Neuronal stem cell (in vitro differentiated cells): ENCODE results near the gene HOXA13. TPM values are rescaled to one million over a fixed set of nuclear protein-coding genes. Genes with fewer than 3 reads are reported as not detected.

Source experiments
- small RNA-seq: library from polyadenylated mRNA; stranded (forward); fragments of <200 nt; extraction: miRNeasy Mini kit (QIAGEN cat#:217004); gene quantifications from one replicate; pipeline ENCODE3, GENCODE V24; 2013; ENCODE audit not compliant: insufficient read depth

The HOXA13 gene

Small RNA genes lying within 50 kb of the gene (small RNA-seq; reads per million reads assigned to genes)
- not detected for gene AC004080.5
- gene RF02140: not detected
- not detected for gene RF02141
